NCI-H345 (cell line): Measurements from ENCODE around the gene NUMB.
"Not testable (repeated sequence)": the region's sequence is repeated elsewhere in the genome, so short reads cannot be mapped to it uniquely, and the experiment has no call there.

Experiments
- DNase-seq: peaks from one replicate; lab custom pipeline; 2025; lab: John Stamatoyannopoulos, UW

Gene NUMB

GRCh38 chr14:73422515-73422914 is 35.8 kb downstream of the NUMB start:
- DNase-seq: no peak

GRCh38 chr14:73418227-73418626 is 40.1 kb downstream of the NUMB start:
- no peak for DNase-seq

GRCh38 chr14:73406248-73406647 is 52.1 kb downstream of the NUMB start:
- not testable (repeated sequence) for DNase-seq

- DNase-seq: no peak
These were observed 55.1 kb downstream of the NUMB start for GRCh38 chr14:73403181-73403752.

GRCh38 chr14:73402579-73402978 is 55.8 kb downstream of the NUMB start:
- no peak for DNase-seq

- DNase-seq: no peak
These were observed 60.5 kb downstream of the NUMB start for GRCh38 chr14:73397810-73398209.

GRCh38 chr14:73394317-73394716 is 64.0 kb downstream of the NUMB start:
- no peak for DNase-seq

GRCh38 chr14:73393375-73393774 is 65.0 kb downstream of the NUMB start:
- peak; percentile 15 for DNase-seq

- DNase-seq: no peak
These were observed 65.8 kb downstream of the NUMB start for GRCh38 chr14:73392329-73393257.

GRCh38 chr14:73387860-73388259 is 70.5 kb downstream of the NUMB start:
- not testable (repeated sequence) for DNase-seq

- DNase-seq: no peak
These were observed 72.0 kb downstream of the NUMB start for GRCh38 chr14:73386342-73386741.

- DNase-seq: not testable (repeated sequence)
These were observed 73.3 kb downstream of the NUMB start for GRCh38 chr14:73385021-73385420.

GRCh38 chr14:73383356-73383755 is 75.0 kb downstream of the NUMB start:
- no peak for DNase-seq

GRCh38 chr14:73381380-73382013 is 76.8 kb downstream of the NUMB start:
- DNase-seq: no peak

GRCh38 chr14:73376585-73376984 is 81.8 kb downstream of the NUMB start:
- DNase-seq: no peak

- DNase-seq: no peak
These were observed 82.5 kb downstream of the NUMB start for GRCh38 chr14:73375861-73376260.

GRCh38 chr14:73374218-73374617 is 84.1 kb downstream of the NUMB start:
- DNase-seq: no peak

- DNase-seq: no peak
These were observed 85.8 kb downstream of the NUMB start for GRCh38 chr14:73372529-73372928.

GRCh38 chr14:73370561-73370960 is 87.8 kb downstream of the NUMB start:
- DNase-seq: no peak

- no peak for DNase-seq
These were observed 88.9 kb downstream of the NUMB start for GRCh38 chr14:73369428-73369827.

GRCh38 chr14:73368616-73369015 is 89.7 kb downstream of the NUMB start:
- DNase-seq: no peak

GRCh38 chr14:73365727-73366126 is 92.6 kb downstream of the NUMB start:
- no peak for DNase-seq

GRCh38 chr14:73364559-73364958 is 93.8 kb downstream of the NUMB start:
- DNase-seq: no peak
